ENCODE results near the gene CYP3A7. TPM values are rescaled to one million over a fixed set of nuclear protein-coding genes. Genes with fewer than 3 reads are reported as not detected.
"Not testable (repeated sequence)": the region's sequence is repeated elsewhere in the genome, so short reads cannot be mapped to it uniquely, and the experiment has no call there.

The CYP3A7 gene
- polyA plus RNA-seq, 1 of the 3 experiments (the other 2 are of a cell fraction): not detected

DNA sequence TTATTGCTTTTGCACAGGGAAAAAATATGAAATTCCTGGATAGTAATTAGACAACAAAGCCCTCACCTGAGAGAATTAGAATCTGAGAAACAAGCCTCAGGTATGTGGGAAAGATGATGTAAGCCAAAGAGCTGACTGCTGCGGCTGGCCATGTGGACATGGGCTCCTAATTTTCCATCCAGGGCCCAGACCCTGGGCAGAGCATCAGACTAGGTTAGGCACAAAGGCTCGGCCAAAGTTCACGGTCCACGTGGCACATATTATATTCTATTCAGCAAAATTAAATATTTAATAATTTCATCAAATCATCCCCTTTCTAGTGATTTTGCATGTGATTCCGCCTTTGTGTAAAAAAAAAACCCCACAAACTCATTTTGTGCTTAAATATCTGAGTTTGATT lies 43.9 kb upstream of the CYP3A7 start (continued):
- TF ChIP-seq, protein P1, sequence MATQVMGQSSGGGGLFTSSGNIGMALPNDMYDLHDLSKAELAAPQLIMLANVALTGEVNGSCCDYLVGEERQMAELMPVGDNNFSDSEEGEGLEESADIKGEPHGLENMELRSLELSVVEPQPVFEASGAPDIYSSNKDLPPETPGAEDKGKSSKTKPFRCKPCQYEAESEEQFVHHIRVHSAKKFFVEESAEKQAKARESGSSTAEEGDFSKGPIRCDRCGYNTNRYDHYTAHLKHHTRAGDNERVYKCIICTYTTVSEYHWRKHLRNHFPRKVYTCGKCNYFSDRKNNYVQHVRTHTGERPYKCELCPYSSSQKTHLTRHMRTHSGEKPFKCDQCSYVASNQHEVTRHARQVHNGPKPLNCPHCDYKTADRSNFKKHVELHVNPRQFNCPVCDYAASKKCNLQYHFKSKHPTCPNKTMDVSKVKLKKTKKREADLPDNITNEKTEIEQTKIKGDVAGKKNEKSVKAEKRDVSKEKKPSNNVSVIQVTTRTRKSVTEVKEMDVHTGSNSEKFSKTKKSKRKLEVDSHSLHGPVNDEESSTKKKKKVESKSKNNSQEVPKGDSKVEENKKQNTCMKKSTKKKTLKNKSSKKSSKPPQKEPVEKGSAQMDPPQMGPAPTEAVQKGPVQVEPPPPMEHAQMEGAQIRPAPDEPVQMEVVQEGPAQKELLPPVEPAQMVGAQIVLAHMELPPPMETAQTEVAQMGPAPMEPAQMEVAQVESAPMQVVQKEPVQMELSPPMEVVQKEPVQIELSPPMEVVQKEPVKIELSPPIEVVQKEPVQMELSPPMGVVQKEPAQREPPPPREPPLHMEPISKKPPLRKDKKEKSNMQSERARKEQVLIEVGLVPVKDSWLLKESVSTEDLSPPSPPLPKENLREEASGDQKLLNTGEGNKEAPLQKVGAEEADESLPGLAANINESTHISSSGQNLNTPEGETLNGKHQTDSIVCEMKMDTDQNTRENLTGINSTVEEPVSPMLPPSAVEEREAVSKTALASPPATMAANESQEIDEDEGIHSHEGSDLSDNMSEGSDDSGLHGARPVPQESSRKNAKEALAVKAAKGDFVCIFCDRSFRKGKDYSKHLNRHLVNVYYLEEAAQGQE (IDR thresholded peaks at IDR 0.05; ENCODE audit: low read depth, low read length): no peak

GRCh38 chr7:99773395-99773794 lies 38.4 kb upstream of the CYP3A7 start:
- H3K27me3 ChIP-seq (ENCODE audit: insufficient read depth); H3K9me2 ChIP-seq; H3K79me2 ChIP-seq (ENCODE audit: insufficient read depth); H4K20me1 ChIP-seq (ENCODE audit: insufficient read depth); CTCF ChIA-PET; H2AFZ ChIP-seq (ENCODE audit: low read depth); DNase-seq; H3K4me1 ChIP-seq (ENCODE audit: control insufficient read depth in 1 of 2, insufficient read depth in 2 of 2, low read depth in 1 of 2, low read length in 1 of 2); H3K36me3 ChIP-seq (replicated peaks in 1 of 2; ENCODE audit: control insufficient read depth in 1 of 2, insufficient read depth in 2 of 2, low read length in 1 of 2); H3K4me3 ChIP-seq (ENCODE audit: low read depth in 2 of 2, low read length in 1 of 2); H3F3A ChIP-seq (replicated peaks; ENCODE audit: insufficient read depth); H3K9me3 ChIP-seq; H3K4me2 ChIP-seq; H3K27ac ChIP-seq (ENCODE audit: low read depth in 2 of 2, low read length in 1 of 2); POLR2A ChIA-PET; H3K9ac ChIP-seq: not testable (repeated sequence)
- 3% methylated on average over 1 of the region's 1 CpG for WGBS (ENCODE audit: low lambda C conversion rate)

DNA sequence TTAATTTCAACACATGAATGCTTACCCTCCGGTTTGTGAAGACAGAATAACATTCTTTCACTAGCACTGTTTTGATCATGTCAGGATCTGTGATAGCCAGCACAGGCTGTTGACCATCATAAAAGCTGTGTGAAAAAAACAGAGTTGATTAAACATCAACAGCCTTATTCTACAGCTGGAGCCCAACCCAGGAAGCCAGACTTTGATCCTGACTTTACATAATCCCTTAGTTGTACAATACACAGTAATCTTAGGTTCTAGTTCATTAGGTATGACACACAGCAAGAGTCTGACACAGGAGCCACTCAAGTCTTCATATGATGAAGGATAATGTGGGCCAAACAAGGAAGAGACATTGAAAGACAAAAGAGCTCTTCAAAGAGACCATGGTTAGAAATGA lies 37.6 kb upstream of the CYP3A7 start:
- POLR2A ChIA-PET: no interaction called here
- Histone ChIP-seq H3K27me3 (ENCODE audit: insufficient read depth) (no peaks in the 10 kb centered on the region), H3K9ac (no peak overlapping the region), H3K9me2 (no peaks in the 10 kb centered on the region), H3F3A (replicated peaks; ENCODE audit: insufficient read depth) (no peaks in the 10 kb centered on the region), H3K9me3 (no peaks in the 10 kb centered on the region), H3K36me3 (replicated peaks in 1 of 2; ENCODE audit: control insufficient read depth in 1 of 2, insufficient read depth in 2 of 2, low read length in 1 of 2) (no peaks in the 10 kb centered on the region), H2AFZ (ENCODE audit: low read depth) (no peak overlapping the region), H3K27ac (ENCODE audit: low read depth in 2 of 2, low read length in 1 of 2) (no peak overlapping the region), H3K4me2 (no peak overlapping the region), H3K4me3 (ENCODE audit: low read depth in 2 of 2, low read length in 1 of 2) (no peak overlapping the region), H3K79me2 (ENCODE audit: insufficient read depth) (no peaks in the 10 kb centered on the region), H4K20me1 (ENCODE audit: insufficient read depth) (no peaks in the 10 kb centered on the region), H3K4me1 (ENCODE audit: control insufficient read depth in 1 of 2, insufficient read depth in 2 of 2, low read depth in 1 of 2, low read length in 1 of 2) (no peaks in the 10 kb centered on the region)
- CTCF ChIA-PET: no interaction called here
- no peak for DNase-seq
- 0% methylated on average over 1 of the region's 1 CpG for WGBS (ENCODE audit: low lambda C conversion rate)
- TF ChIP-seq FOXM1 (IDR thresholded peaks at IDR 0.05; ENCODE audit: low read depth) (no peak), ELF1 (IDR thresholded peaks at IDR 0.05) (no peak), YY1 (IDR thresholded peaks at IDR 0.05; ENCODE audit: low read depth) (no peak), MEF2A (IDR thresholded peaks at IDR 0.05; ENCODE audit: borderline replicate concordance, low read depth) (no peak), CHD2 (IDR thresholded peaks at IDR 0.05; ENCODE audit: low read length, partially characterized antibody) (no peak), TAF1 (IDR thresholded peaks at IDR 0.05; ENCODE audit: borderline replicate concordance, low read depth, low read length) (no peak), TCF12 (IDR thresholded peaks at IDR 0.05) (no peak), RXRA (IDR thresholded peaks at IDR 0.05; ENCODE audit: borderline replicate concordance, low read depth) (no peak), GABPA (IDR thresholded peaks at IDR 0.05; ENCODE audit: low read depth) (no peak), RFX5 (IDR thresholded peaks at IDR 0.05; ENCODE audit: low read length) (no peak), FOXJ3 (CRISPR knock-in tag; IDR thresholded peaks at IDR 0.05) (no peak), NRF1 (IDR thresholded peaks at IDR 0.05; ENCODE audit: low read depth, low read length) (no peak), SMC3 (IDR thresholded peaks at IDR 0.05; ENCODE audit: low read depth, low read length) (no peak), MAX (IDR thresholded peaks at IDR 0.05; ENCODE audit: low read depth) (no peak)
- TF ChIP-seq, protein P2, sequence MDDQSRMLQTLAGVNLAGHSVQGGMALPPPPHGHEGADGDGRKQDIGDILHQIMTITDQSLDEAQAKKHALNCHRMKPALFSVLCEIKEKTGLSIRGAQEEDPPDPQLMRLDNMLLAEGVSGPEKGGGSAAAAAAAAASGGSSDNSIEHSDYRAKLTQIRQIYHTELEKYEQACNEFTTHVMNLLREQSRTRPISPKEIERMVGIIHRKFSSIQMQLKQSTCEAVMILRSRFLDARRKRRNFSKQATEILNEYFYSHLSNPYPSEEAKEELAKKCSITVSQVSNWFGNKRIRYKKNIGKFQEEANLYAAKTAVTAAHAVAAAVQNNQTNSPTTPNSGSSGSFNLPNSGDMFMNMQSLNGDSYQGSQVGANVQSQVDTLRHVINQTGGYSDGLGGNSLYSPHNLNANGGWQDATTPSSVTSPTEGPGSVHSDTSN (IDR thresholded peaks at IDR 0.05): no peak
- TF ChIP-seq, protein P3, sequence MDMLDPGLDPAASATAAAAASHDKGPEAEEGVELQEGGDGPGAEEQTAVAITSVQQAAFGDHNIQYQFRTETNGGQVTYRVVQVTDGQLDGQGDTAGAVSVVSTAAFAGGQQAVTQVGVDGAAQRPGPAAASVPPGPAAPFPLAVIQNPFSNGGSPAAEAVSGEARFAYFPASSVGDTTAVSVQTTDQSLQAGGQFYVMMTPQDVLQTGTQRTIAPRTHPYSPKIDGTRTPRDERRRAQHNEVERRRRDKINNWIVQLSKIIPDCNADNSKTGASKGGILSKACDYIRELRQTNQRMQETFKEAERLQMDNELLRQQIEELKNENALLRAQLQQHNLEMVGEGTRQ (IDR thresholded peaks at IDR 0.05; ENCODE audit: borderline replicate concordance, low read depth, low read length): no peak
- TF ChIP-seq, protein P4, sequence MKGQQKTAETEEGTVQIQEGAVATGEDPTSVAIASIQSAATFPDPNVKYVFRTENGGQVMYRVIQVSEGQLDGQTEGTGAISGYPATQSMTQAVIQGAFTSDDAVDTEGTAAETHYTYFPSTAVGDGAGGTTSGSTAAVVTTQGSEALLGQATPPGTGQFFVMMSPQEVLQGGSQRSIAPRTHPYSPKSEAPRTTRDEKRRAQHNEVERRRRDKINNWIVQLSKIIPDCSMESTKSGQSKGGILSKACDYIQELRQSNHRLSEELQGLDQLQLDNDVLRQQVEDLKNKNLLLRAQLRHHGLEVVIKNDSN (IDR thresholded peaks at IDR 0.05; ENCODE audit: borderline replicate concordance, low read depth): no peak
- TF ChIP-seq, protein P5, sequence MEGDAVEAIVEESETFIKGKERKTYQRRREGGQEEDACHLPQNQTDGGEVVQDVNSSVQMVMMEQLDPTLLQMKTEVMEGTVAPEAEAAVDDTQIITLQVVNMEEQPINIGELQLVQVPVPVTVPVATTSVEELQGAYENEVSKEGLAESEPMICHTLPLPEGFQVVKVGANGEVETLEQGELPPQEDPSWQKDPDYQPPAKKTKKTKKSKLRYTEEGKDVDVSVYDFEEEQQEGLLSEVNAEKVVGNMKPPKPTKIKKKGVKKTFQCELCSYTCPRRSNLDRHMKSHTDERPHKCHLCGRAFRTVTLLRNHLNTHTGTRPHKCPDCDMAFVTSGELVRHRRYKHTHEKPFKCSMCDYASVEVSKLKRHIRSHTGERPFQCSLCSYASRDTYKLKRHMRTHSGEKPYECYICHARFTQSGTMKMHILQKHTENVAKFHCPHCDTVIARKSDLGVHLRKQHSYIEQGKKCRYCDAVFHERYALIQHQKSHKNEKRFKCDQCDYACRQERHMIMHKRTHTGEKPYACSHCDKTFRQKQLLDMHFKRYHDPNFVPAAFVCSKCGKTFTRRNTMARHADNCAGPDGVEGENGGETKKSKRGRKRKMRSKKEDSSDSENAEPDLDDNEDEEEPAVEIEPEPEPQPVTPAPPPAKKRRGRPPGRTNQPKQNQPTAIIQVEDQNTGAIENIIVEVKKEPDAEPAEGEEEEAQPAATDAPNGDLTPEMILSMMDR (IDR thresholded peaks at IDR 0.05): no peak

Data from SK-N-SH (cell line).